GM19351 (cell line): ENCODE data around the gene GNA15.
"Not testable (repeated sequence)": the region's sequence is repeated elsewhere in the genome, so short reads cannot be mapped to it uniquely, and the experiment has no call there.

Experiments used
- ATAC-seq: cut with Tn5 transposase; IDR thresholded peaks from one replicate; pipeline ENCODE4 v1.9.1; 2021; ENCODE audit warnings: mild to moderate bottlenecking, moderate library complexity; ENCODE audit not compliant: unreplicated experiment

The GNA15 gene

GRCh38 chr19:3148503-3148902 lies 12.7 kb downstream of the GNA15 start:
- no peak for ATAC-seq

DNA sequence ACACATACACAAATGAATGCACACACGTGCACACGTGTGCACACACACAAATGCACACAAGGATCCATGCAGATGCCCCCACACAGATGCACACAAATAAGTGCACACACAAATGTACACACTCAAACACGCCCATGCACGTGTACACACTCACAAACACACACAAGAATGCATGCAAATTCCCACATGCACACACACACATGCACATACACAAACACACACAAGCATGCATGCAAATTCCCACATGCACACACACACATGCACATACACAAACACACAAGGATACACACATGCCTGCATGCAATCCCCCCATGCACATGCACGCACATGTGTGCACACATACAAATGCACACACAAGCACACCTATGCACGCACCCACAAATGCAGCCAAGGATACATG lies 13.3 kb downstream of the GNA15 start:
- no peak for ATAC-seq

DNA sequence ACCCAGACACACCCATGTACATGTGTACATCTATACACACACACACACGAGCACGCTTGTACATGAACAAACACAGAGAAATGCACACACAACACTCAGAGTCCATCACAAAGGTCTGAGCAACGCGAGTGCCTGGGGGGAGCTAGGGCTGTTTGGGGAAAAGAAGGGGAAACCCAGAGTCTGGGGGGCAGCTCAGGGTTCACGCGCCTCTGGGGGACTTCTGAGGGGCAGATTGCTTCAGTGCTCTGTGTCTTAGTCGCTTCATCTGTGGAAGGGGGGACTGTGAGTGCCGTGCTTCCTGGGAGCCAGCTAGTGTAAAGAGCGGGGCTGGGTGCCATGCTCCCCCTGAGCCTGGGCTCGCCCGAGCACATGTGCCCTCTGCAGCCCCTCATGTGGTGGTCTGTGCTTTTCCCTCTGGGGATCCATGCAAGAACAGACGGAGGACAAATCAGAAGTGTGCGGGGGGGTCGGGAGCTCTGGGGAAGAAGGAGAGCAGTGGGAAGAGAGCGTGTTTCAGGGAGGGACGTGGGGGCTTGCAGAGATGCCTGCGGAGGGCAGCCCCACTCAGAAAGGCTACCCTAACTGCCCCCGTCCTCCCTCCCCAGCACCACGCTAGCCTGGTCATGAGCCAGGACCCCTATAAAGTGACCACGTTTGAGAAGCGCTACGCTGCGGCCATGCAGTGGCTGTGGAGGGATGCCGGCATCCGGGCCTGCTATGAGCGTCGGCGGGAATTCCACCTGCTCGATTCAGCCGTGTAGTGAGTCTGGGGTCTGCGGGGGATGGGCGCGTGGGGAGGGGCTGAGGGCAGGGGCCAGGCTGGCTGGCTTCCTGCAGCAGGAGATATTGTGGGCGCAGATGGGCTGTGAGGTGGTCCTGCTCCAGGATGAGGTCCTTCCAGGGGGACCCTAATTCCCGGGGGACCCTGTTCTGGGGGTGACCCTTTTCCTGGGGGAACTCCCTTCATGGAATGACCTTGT lies 14.0 kb downstream of the GNA15 start:
- ATAC-seq: no peak

DNA sequence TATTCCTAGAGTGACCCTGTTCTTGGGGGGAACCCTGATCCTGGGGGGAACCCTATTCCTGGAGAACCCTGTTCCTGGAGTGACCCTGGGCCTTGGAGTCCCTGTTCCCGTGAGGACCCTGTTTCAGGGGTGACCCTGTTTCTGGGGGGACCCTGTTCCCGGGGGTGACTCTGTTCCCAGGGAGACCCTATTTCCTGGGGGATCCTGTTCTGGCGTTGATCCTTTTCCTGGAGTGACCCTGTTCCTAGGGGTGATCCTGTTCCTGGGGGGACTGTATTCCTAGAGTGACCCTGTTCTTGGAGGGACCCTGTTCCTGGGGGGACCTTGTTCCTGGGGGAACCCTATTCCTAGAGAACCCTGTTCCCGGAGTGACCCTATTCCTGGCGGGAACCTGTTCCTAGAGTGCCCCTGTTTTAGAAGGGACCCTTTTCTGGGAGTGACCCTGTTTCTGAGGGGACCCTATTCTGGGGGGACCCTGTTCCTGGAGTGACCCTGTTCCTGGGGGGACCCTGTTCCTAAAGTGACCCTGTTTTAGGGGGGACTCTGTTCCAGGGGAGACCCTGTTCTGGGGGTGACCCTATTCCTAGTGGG lies 15.0 kb downstream of the GNA15 start:
- ATAC-seq: no peak

- no peak for ATAC-seq
Measured at GRCh38 chr19:3151563-3152418, 16.0 kb downstream of the GNA15 start.

DNA sequence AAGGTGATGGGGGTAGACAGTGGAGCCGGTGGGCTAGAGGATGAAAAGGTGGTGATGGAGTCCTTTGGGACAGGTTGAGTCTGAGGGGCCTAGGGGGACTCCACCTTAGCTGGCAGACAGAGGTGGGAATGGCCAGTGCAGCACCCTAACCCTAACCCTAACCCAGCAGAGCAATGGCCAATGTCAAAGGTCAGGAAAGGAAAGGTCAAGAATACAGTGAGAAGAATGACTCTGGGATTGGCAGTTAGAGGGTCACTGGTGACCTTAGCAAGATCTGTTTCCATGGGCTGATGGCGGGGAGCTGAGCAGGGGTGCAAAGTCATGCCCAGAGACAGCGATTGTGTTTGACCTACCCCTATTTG lies 16.6 kb downstream of the GNA15 start:
- no peak for ATAC-seq

DNA sequence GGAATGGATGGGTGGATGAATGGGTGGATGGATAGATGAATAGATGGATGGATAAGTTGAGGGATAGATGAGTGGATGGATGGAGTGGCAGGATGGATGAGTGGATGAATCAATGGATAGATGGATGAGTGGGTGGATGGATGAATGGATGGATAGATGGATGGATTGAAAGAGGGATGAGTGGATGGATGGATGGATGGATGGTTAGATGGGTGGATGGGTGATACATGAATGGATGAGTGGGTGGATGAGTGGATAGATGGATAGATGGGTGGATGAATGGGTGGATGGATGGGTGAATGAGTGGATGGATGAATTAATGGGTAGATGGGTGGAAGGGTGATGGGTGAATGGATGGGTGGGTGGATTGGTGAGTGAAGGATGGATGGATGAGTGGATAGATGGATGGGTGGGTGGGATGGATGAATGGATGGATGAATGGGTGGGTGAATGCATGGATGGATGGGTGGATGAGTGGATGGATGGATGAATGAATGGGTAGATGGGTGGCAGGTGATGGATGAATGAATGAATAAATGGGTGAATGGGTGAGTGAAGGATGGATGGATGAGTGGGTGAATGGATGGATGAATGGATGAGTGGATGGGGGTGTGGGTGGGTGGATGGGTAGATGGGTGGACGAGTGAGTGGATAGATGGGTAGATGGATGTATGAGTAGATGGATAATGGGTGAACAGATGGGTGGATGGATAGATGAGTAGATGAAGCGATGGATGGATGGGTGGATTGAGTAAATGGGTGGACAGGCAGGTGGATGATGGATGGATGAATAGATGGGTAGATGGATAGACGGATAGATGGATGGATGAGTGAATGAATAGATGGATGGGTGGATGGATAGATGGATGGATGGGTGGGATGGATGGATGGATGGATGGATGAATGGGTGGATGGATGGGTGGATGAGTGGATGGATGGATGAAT lies 17.7 kb downstream of the GNA15 start:
- ATAC-seq: no peak

DNA sequence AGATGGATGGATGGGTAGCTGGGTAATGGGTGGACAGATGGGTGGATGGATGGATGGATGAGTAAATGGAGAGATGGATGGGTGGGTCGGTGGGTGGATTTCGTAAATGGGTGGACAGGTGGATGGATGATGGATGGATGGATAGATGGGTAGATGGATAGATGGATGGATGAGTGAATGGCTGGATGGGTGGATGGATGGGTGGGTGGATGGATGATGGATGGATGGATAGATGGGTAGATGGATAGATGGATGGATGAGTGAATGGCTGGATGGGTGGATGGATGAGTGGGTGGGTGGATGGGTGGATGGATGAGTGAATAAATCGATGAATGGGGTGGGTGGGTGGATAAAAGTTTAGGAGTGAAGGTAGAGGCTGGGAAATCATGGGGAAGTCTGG lies 18.6 kb downstream of the GNA15 start:
- ATAC-seq: not testable (repeated sequence)

GRCh38 chr19:3154957-3155736 lies 19.3 kb downstream of the GNA15 start:
- no peak for ATAC-seq

- ATAC-seq: no peak
Measured at GRCh38 chr19:3157096-3157845, 21.4 kb downstream of the GNA15 start.

- no peak for ATAC-seq
Measured at GRCh38 chr19:3159565-3159964, 23.7 kb downstream of the GNA15 start.

- no peak for ATAC-seq
Measured at GRCh38 chr19:3160219-3160618, 24.4 kb downstream of the GNA15 start.

DNA sequence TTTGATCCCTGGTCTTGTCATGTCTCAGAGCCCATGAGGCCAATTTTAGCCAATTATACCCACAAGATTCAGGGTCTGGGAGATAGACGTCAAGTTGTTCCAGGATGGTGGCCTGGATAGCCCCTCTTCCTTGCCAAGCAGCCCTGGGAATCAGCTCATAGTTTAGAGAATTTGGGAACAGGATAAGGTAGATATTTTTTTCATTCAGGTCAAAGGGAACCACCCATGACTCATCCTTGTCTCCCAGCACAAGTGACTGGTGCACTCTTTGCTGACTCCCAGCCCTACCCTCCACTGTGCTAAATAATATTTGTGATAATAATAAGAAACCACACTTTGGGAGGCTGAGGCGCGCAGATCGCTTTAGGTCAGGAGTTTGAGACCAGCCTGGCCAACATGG lies 25.6 kb downstream of the GNA15 start:
- ATAC-seq: no peak

- ATAC-seq: no peak
Measured at GRCh38 chr19:3162418-3163229, 26.8 kb downstream of the GNA15 start.

DNA sequence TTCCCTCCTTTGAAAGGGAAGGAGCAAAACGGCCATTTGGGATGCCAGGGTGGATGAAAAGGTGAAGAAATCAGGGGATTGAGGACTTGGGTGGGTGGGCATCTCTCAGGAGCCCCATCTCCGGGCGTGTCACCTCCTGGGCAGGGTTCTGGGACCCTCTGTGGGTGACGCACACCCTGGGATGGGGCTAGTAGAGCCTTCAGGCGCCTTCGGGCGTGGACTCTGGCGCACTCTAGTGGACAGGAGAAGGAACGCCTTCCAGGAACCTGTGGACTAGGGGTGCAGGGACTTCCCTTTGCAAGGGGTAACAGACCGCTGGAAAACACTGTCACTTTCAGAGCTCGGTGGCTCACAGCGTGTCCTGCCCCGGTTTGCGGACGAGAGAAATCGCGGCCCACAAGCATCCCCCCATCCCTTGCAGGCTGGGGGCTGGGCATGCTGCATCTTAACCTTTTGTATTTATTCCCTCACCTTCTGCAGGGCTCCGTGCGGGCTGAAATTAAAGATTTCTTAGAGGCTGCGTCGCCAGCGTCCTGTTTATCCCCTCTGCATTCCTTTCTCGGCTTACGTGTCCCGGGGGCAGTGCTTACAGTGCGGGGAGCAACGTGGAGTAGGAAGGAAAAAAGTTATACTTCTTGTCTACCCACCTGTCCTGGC lies 27.5 kb downstream of the GNA15 start:
- no peak for ATAC-seq

DNA sequence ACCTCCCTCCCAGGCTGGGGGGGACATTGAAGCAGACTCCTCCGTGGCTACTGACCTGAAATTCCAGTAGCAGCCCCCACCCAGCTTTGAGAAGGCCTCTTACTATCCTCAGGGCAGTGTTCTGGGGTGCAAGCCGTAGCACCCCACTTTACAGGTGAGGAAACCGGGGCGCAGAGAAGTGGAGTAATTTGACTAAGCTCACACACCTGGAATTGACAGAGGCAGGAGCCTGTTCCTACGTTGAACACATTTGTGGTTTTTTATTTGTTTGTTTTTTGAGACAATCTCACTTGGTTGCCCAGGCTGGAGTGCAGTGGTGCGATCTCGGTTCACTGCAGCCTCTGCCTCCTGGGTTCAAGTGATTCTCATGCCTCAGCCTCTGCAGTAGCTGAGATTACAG lies 28.1 kb downstream of the GNA15 start:
- ATAC-seq: no peak

DNA sequence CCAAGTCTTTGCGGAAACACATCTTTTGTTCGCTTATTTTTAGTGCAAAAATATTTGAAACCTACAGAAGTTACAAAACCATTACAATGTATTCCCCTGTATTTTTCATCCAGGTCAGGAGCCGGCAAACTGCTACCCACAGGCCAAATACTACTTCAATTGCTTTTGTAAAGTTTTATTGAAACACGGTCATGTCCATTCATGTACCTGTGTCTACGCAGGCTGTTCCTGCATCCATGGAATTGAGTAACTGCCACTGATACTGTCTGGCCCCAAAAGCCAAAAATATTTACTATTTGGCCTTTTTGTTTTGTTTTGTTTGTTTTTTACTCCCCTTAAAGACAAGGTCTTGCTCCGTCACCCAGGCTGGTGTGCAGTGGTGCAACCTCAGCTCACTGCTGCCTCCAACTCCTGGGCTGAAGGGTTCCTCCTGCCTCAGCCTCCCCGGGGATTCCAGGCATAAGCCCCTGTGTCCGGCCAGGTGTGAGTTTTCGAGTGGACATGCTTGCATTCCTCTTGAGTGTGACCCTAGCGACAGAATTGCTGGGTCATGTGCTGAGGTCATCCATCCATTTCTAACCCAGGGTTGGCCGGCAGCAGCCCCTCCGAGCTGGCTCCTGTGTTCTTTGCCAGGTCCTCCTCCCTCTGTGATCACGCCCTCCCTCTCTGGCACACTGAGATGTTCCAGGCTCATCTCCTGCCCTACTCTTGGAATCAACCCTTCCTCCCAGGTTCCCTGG lies 31.9 kb downstream of the GNA15 start:
- no peak for ATAC-seq
